HG02798 (cell line): ENCODE measurements around the gene FOXF1.

Source experiments
- ATAC-seq: cut with Tn5 transposase; IDR thresholded peaks from one replicate; pipeline ENCODE4 v1.9.1; 2021; ENCODE audit warnings: mild to moderate bottlenecking; ENCODE audit not compliant: unreplicated experiment, poor library complexity

FOXF1 gene

GRCh38 chr16:86510465-86511261, at the start of gene FOXF1:
TSS of gene FOXF1 (plus strand) at chr16:86510527. CDS start at chr16:86510570, 43 bp downstream.
- ATAC-seq = no peak

GRCh38 chr16:86461037-86461436, 49.3 kb upstream of the FOXF1 start:
- no peak for ATAC-seq

- ATAC-seq = no peak
These were observed 47.8 kb upstream of the FOXF1 start for GRCh38 chr16:86462334-86463084.

GRCh38 chr16:86464044-86464443, 46.3 kb upstream of the FOXF1 start:
- ATAC-seq = no peak

GRCh38 chr16:86465434-86465833, 44.9 kb upstream of the FOXF1 start:
- ATAC-seq = no peak

- no peak for ATAC-seq
These were observed 43.5 kb upstream of the FOXF1 start for GRCh38 chr16:86466696-86467406.

GRCh38 chr16:86467490-86467889, 42.8 kb upstream of the FOXF1 start:
- ATAC-seq = no peak

GRCh38 chr16:86470964-86471363, 39.4 kb upstream of the FOXF1 start:
- no peak for ATAC-seq

- no peak for ATAC-seq
These were observed 38.4 kb upstream of the FOXF1 start for GRCh38 chr16:86471896-86472295.

- no peak for ATAC-seq
These were observed 38.0 kb upstream of the FOXF1 start for GRCh38 chr16:86472366-86472765.

GRCh38 chr16:86476956-86477534, 33.3 kb upstream of the FOXF1 start:
- no peak for ATAC-seq

GRCh38 chr16:86477642-86478041, 32.7 kb upstream of the FOXF1 start:
- ATAC-seq = no peak

GRCh38 chr16:86478779-86479178, 31.5 kb upstream of the FOXF1 start:
- ATAC-seq = no peak

GRCh38 chr16:86479419-86479818, 30.9 kb upstream of the FOXF1 start:
- no peak for ATAC-seq

- no peak for ATAC-seq
These were observed 29.9 kb upstream of the FOXF1 start for GRCh38 chr16:86480444-86480843.

GRCh38 chr16:86481607-86482006, 28.7 kb upstream of the FOXF1 start:
- ATAC-seq = no peak

GRCh38 chr16:86484240-86484639, 26.1 kb upstream of the FOXF1 start:
- no peak for ATAC-seq

- ATAC-seq = no peak
These were observed 24.6 kb upstream of the FOXF1 start for GRCh38 chr16:86485746-86486145.

GRCh38 chr16:86490859-86491639, 19.3 kb upstream of the FOXF1 start:
- no peak for ATAC-seq

GRCh38 chr16:86491640-86492023, 18.7 kb upstream of the FOXF1 start:
- no peak for ATAC-seq
